SK-N-SH (cell line): ENCODE results near the gene NT5C.

Experiments
- CHD2 ChIP-seq: fragments of 150-350 bp; IDR thresholded peaks from 2 replicates; pipeline ENCODE4 v1.6.1; 2018; ENCODE audit warnings: low read length; ENCODE audit not compliant: partially characterized antibody
- CTCF ChIP-seq: fragments of 200-600 bp; sonication (generic); IDR thresholded peaks from 2 replicates; pipeline ENCODE4 v1.6.1; 2017; ENCODE audit warnings: antibody characterized with exemption, mild to moderate bottlenecking, moderate library complexity
- EP300 ChIP-seq, 2 experiments: IDR thresholded peaks; 2 replicates each; pipeline versions ENCODE4 v1.4.0 to v1.6.1; 2012; ENCODE audit warnings: borderline replicate concordance in 1 of 2, low read depth in 1 of 2, low read length in 1 of 2
- EZH2phosphoT487 ChIP-seq: fragments of 200-600 bp; sonication (generic); IDR thresholded peaks from 2 replicates; pipeline ENCODE4 v1.6.1; 2017; ENCODE audit warnings: low read depth, mixed run types, mild to moderate bottlenecking, antibody characterized with exemption, moderate library complexity, borderline replicate concordance
- FOXJ3 ChIP-seq: sonication (generic); formaldehyde crosslinking; IDR thresholded peaks from 2 replicates; pipeline ENCODE4 v1.5.1; 2020; ENCODE audit warnings: mild to moderate bottlenecking, missing genetic modification reagents
- JUND ChIP-seq: IDR thresholded peaks from 2 replicates; pipeline ENCODE4 v1.4.0; 2012
- NRF1 ChIP-seq: IDR thresholded peaks from 2 replicates; pipeline ENCODE4 v1.6.1; 2012; ENCODE audit warnings: low read depth, mild to moderate bottlenecking, low read length
- POLR2AphosphoS5 ChIP-seq: IDR thresholded peaks from 2 replicates; pipeline ENCODE4 v1.6.1; 2012; ENCODE audit warnings: low read depth, low read length
- SIN3A ChIP-seq: IDR thresholded peaks from 2 replicates; pipeline ENCODE4 v1.6.1; 2012; ENCODE audit warnings: low read depth, mild to moderate bottlenecking, low read length, moderate library complexity, borderline replicate concordance
- USF1 ChIP-seq: IDR thresholded peaks from 2 replicates; pipeline ENCODE4 v1.4.0; 2012; ENCODE audit warnings: low read depth, borderline replicate concordance

- TF ChIP-seq CHD2 (no peak), EP300 (IDR thresholded peaks at IDR 0.05; ENCODE audit: borderline replicate concordance in 1 of 2, low read depth in 1 of 2, low read length in 1 of 2) (no peak), CTCF (no peak), USF1 (no peak), EZH2phosphoT487 (no peak), POLR2AphosphoS5 (no peak), JUND (no peak), NRF1 (no peak), SIN3A (no peak), FOXJ3 (CRISPR knock-in tag) (no peak)
Observed at GRCh38 chr17:75111777-75112335, 19.7 kb downstream of the NT5C start.
